Measurements from ENCODE around the gene PIWIL4.
"Not testable (repeated sequence)": the region's sequence is repeated elsewhere in the genome, so short reads cannot be mapped to it uniquely, and the experiment has no call there.

Gene PIWIL4

GRCh38 chr11:94613120-94613519 lies 46.0 kb downstream of the PIWIL4 start:
- Histone ChIP-seq H3K36me3 (no peaks in the 10 kb centered on the region), H3K27ac (no peak overlapping the region), H3K9me3 (ENCODE audit: severe bottlenecking) (peaks cover 7% of the 10 kb centered on the region), H3K4me3 (ENCODE audit: low read depth, low read length) (no peak overlapping the region), H3K27me3 (ENCODE audit: insufficient read depth, low read depth, severe bottlenecking) (no peaks in the 10 kb centered on the region)
- DNase-seq, result no peak
- TF ChIP-seq CTCF (IDR thresholded peaks at IDR 0.05; ENCODE audit: low read depth, low read length), result no peak

DNA sequence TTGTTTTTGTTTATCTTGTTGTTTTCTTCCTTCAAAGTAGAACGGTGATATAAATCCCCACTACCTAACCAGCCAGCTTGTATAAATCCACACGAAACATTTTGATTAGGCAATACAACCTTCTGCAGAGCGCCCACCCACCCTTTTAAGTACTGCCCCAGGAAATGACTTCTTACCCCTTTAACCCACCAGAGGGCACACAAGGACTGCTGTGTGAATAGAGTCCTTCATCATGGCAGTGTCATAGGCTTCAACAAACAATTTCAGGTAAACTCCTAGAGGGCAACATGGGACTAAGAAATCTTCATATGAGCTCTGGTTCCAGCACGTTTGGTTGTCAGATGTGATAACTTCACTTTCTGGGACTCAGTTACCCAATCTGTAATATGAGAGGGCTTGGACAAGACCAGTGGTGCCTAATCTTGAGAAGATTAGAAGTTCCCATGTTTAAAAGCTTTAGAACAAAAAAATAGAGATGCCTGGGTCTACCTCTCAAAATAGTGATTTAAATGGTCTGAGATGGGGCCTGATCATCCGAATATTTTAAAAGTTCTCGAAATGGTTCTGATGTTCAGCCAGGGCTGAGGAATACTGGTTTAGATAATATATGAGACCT lies 56.1 kb downstream of the PIWIL4 start:
- peak; percentile 68 for TF ChIP-seq CTCF (IDR thresholded peaks at IDR 0.05; ENCODE audit: low read depth, low read length)
- Histone ChIP-seq H3K36me3 (no peaks in the 10 kb centered on the region), H3K27me3 (ENCODE audit: insufficient read depth, low read depth, severe bottlenecking) (no peaks in the 10 kb centered on the region), H3K9me3 (ENCODE audit: severe bottlenecking) (peaks cover 6% of the 10 kb centered on the region), H3K4me3 (ENCODE audit: low read depth, low read length) (no peak overlapping the region), H3K27ac (no peak overlapping the region)
- peak; percentile 77 for DNase-seq

DNA sequence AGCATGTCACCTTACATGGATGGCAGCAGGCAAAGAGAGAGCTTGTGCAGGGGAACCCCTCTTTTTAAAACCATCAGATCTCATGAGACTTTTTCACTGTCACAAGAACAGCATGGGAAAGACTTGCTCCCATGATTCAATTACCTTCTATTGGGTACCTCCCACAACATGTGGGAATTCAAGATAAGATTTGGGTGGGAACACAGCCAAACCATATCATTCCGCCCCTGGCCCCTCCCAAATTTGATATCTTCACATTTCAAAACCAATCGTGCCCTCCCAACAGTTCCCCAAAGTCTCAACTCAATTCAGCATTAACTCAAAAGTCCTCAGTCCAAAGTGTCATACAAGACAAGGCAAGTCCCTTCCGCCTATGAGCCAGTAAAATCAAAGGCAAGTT lies 58.3 kb downstream of the PIWIL4 start:
- H3K27me3 ChIP-seq (ENCODE audit: insufficient read depth, low read depth, severe bottlenecking); H3K27ac ChIP-seq; H3K36me3 ChIP-seq; H3K4me3 ChIP-seq (ENCODE audit: low read depth, low read length); DNase-seq; H3K9me3 ChIP-seq (ENCODE audit: severe bottlenecking): not testable (repeated sequence)

GRCh38 chr11:94627003-94627560 lies 59.9 kb downstream of the PIWIL4 start:
- H3K9me3 ChIP-seq (ENCODE audit: severe bottlenecking); H3K36me3 ChIP-seq; H3K4me3 ChIP-seq (ENCODE audit: low read depth, low read length); H3K27ac ChIP-seq; DNase-seq; H3K27me3 ChIP-seq (ENCODE audit: insufficient read depth, low read depth, severe bottlenecking): not testable (repeated sequence)

DNA sequence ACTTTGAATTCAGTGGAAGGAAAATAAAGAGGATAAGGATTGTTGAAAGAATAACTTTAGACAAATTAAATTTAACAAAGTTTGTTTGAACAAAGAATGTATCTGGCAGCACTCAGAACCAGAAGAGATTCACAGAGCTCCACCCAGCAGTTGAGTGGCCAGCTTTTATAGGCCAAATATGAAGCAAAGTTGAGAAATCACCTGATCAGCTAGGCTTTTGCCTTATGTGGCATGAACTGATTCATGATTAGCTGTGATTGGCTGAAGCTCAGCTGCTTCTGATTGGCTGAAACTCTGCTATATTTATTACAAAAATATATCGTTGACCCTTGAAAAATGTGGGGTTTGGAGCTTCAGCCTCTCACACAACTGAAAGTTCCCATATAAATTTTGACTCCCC lies 62.6 kb downstream of the PIWIL4 start:
- TF ChIP-seq CTCF (IDR thresholded peaks at IDR 0.05; ENCODE audit: low read depth, low read length), result no peak

GRCh38 chr11:94630221-94630620 lies 63.1 kb downstream of the PIWIL4 start:
- H3K27me3 ChIP-seq (ENCODE audit: insufficient read depth, low read depth, severe bottlenecking), result no peaks in the 10 kb centered on the region
- no peak overlapping the region for H3K4me3 ChIP-seq (ENCODE audit: low read depth, low read length)
- TF ChIP-seq CTCF (IDR thresholded peaks at IDR 0.05; ENCODE audit: low read depth, low read length), result no peak
- peaks cover 6% of the 10 kb centered on the region for H3K9me3 ChIP-seq (ENCODE audit: severe bottlenecking)
- H3K27ac ChIP-seq, result no peak overlapping the region
- DNase-seq, result no peak
- H3K36me3 ChIP-seq, result no peaks in the 10 kb centered on the region

More for the DNA sequence above, 62.6 kb downstream of the PIWIL4 start:
- H3K27ac ChIP-seq, result no peak overlapping the region
- H3K9me3 ChIP-seq (ENCODE audit: severe bottlenecking), result peaks cover 6% of the 10 kb centered on the region
- H3K4me3 ChIP-seq (ENCODE audit: low read depth, low read length), result no peak overlapping the region
- no peaks in the 10 kb centered on the region for H3K27me3 ChIP-seq (ENCODE audit: insufficient read depth, low read depth, severe bottlenecking)
- no peaks in the 10 kb centered on the region for H3K36me3 ChIP-seq
- DNase-seq, result no peak

GRCh38 chr11:94632356-94632755 lies 65.2 kb downstream of the PIWIL4 start:
- no peak for DNase-seq
- no peaks in the 10 kb centered on the region for H3K36me3 ChIP-seq
- no peak overlapping the region for H3K27ac ChIP-seq
- no peak overlapping the region for H3K4me3 ChIP-seq (ENCODE audit: low read depth, low read length)
- no peak for TF ChIP-seq CTCF (IDR thresholded peaks at IDR 0.05; ENCODE audit: low read depth, low read length)
- H3K27me3 ChIP-seq (ENCODE audit: insufficient read depth, low read depth, severe bottlenecking), result no peaks in the 10 kb centered on the region
- no peaks in the 10 kb centered on the region for H3K9me3 ChIP-seq (ENCODE audit: severe bottlenecking)
